Occipital lobe (tissue), 2 donors: ENCODE data around the gene CALML3. TPM values are rescaled to one million over a fixed set of nuclear protein-coding genes. Genes with fewer than 3 reads are reported as not detected.

ENCODE experiments used
- DNase-seq: peaks from one replicate; lab custom pipeline; 2025; lab: John Stamatoyannopoulos, UW
- total RNA-seq: library from RNA; depleted of rRNA; stranded (reverse); fragments of >200 nt; gene quantifications from one replicate; pipeline ENCODE4 v1.2.3, GENCODE V29; 2014

Gene CALML3
- total RNA-seq, 1 donor from 2014 or later, result not detected

GRCh38 chr10:5567477-5567876 lies 42.7 kb downstream of the CALML3 start:
- no peak for DNase-seq

GRCh38 chr10:5568984-5569383 lies 44.2 kb downstream of the CALML3 start:
- no peak for DNase-seq

GRCh38 chr10:5569568-5569967 lies 44.8 kb downstream of the CALML3 start:
- no peak for DNase-seq

- DNase-seq, result no peak
These were observed 45.4 kb downstream of the CALML3 start for GRCh38 chr10:5570007-5570655.

GRCh38 chr10:5570979-5571810 lies 46.4 kb downstream of the CALML3 start:
- DNase-seq, result no peak

GRCh38 chr10:5571826-5572225 lies 47.1 kb downstream of the CALML3 start:
- no peak for DNase-seq

- DNase-seq, result no peak
These were observed 48.7 kb downstream of the CALML3 start for GRCh38 chr10:5573319-5573950.

- DNase-seq, result no peak
These were observed 49.3 kb downstream of the CALML3 start for GRCh38 chr10:5573968-5574641.

- no peak for DNase-seq
These were observed 49.9 kb downstream of the CALML3 start for GRCh38 chr10:5574642-5575131.

GRCh38 chr10:5575144-5575481 lies 50.4 kb downstream of the CALML3 start:
- DNase-seq, result no peak

GRCh38 chr10:5575482-5576153 lies 50.9 kb downstream of the CALML3 start:
- DNase-seq, result no peak

GRCh38 chr10:5576154-5576748 lies 51.5 kb downstream of the CALML3 start:
- no peak for DNase-seq

Other genes starting within 250 kb of the CALML3 start
- not detected for gene UCN3, start 160.0 kb upstream of the CALML3 start, total RNA-seq
- gene TUBAL3, start 120.1 kb upstream of the CALML3 start, total RNA-seq, result not detected
- gene NET1, start 112.4 kb upstream of the CALML3 start, total RNA-seq, result 23.6 TPM
- not detected for gene CALML5, start 25.4 kb upstream of the CALML3 start, total RNA-seq
- gene ASB13, start 141.6 kb downstream of the CALML3 start, total RNA-seq, result 14.2 TPM
- gene TASOR2, start 159.9 kb downstream of the CALML3 start, total RNA-seq, result 86.1 TPM